Right forelimb (tissue), 1 donor: ENCODE measurements around the gene ORAI2.
"Not testable (repeated sequence)": the region's sequence is repeated elsewhere in the genome, so short reads cannot be mapped to it uniquely, and the experiment has no call there.

ENCODE experiments used
- DNase-seq: peaks from one replicate; pipeline ENCODE4 v3.0.0-alpha.2; 2018

ORAI2 gene

GRCh38 chr7:102447311-102447710, 13.9 kb downstream of the ORAI2 start:
- no peak for DNase-seq

DNA sequence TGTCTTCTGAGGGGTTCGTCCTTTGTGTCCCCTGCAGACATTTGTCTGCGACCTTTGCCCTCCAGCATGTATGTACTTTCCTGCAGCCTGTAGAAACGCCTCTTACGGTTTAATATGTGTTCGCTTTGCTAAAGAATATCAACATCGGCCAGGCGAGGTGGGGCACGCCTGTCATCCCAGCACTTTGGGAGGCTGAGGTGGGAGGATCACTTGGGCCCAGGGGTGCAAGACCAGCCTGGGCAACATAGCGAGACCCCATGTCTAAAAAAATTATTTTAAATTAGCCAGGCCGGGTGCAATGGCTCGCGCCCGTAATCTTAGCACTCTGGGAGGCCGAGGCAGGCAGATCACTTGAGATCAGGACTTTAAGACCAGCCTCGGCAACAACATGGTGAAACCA, 15.8 kb downstream of the ORAI2 start:
- DNase-seq, result no peak

- no peak for DNase-seq
Observed at GRCh38 chr7:102450242-102450641, 16.9 kb downstream of the ORAI2 start.

- no peak for DNase-seq
Observed at GRCh38 chr7:102451371-102452054, 18.1 kb downstream of the ORAI2 start.

- no peak for DNase-seq
Observed at GRCh38 chr7:102452451-102452850, 19.1 kb downstream of the ORAI2 start.

GRCh38 chr7:102453319-102453718, 19.9 kb downstream of the ORAI2 start:
- no peak for DNase-seq

DNA sequence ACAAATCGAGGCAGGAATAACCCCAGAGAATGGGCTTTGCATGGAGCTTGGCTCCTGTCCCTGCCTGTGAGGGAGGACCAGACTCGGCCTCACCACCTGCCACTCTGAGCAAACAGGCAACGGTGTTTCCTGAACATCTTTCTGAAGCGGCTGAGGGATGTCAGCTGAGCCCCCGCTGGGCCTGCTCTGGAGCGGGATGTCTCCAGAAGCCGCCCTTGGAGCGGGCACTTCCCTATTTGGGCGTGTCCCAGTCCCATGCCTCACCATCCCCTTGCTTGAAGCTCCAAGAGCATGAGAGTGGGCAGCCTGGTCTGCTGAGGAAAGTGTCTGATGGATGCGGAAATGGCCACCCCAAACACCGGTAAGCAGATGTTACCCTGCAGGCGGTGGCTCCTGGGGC, 21.1 kb downstream of the ORAI2 start:
- no peak for DNase-seq

GRCh38 chr7:102454932-102455331, 21.6 kb downstream of the ORAI2 start:
- not testable (repeated sequence) for DNase-seq

- no peak for DNase-seq
Observed at GRCh38 chr7:102455596-102455995, 22.2 kb downstream of the ORAI2 start.

GRCh38 chr7:102456327-102456726, 23.0 kb downstream of the ORAI2 start:
- no peak for DNase-seq

- no peak for DNase-seq
Observed at GRCh38 chr7:102457352-102457924, 24.1 kb downstream of the ORAI2 start.

GRCh38 chr7:102459221-102459844, 26.0 kb downstream of the ORAI2 start:
- no peak for DNase-seq

DNA sequence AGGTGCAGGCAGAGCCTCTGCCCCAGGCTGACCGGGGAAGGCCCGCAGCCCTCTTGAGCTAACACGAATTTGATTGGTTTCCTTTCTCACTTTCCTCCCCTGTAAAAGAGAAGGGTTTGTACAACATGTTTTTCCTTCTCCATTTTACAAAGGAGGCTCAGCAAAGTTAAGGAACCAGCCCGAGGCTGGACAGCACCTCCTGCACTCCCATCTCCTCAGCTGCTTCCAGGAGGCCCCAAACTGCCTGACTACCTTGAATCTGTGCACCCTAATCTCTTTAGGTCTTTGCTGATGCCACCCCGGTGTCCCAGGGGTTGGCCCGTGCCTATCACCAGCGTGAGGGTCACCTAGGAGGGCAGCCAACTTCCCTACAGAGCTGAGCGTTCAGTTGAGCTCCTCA, 27.1 kb downstream of the ORAI2 start:
- no peak for DNase-seq

GRCh38 chr7:102463841-102464576, 30.6 kb downstream of the ORAI2 start:
- DNase-seq, result no peak

- peak; percentile 96 for DNase-seq
Observed at GRCh38 chr7:102464577-102465280, 31.4 kb downstream of the ORAI2 start, which contains the start of the genes ALKBH4 and LRWD1. ALKBH4 (minus strand) TSS chr7:102464863; CDS start chr7:102464836, 27 bp downstream. LRWD1 (plus strand) TSS chr7:102464984; CDS start chr7:102465081, 97 bp downstream.

DNA sequence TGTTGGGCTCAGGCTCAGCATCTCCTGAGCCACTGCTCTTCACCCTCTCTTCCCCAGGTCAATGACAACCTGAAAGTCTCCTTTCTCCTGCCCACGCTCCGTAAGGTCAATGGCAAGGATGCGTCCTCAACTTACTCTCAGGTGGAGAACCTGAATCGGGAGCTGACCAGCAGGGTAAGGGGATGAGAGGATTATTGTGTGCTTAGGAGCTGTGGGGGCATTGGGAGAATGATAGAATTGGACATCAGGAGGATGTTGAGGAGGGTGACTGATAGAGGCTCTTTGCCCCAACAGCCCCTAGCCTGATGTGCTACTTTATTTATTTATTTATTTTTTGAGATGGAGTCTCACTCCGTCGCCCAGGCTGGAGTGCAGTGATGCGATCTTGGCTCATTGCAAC, 32.7 kb downstream of the ORAI2 start:
- no peak for DNase-seq

GRCh38 chr7:102467581-102468477, 34.5 kb downstream of the ORAI2 start:
- no peak for DNase-seq

GRCh38 chr7:102468478-102469350, 35.3 kb downstream of the ORAI2 start:
- no peak for DNase-seq

DNA sequence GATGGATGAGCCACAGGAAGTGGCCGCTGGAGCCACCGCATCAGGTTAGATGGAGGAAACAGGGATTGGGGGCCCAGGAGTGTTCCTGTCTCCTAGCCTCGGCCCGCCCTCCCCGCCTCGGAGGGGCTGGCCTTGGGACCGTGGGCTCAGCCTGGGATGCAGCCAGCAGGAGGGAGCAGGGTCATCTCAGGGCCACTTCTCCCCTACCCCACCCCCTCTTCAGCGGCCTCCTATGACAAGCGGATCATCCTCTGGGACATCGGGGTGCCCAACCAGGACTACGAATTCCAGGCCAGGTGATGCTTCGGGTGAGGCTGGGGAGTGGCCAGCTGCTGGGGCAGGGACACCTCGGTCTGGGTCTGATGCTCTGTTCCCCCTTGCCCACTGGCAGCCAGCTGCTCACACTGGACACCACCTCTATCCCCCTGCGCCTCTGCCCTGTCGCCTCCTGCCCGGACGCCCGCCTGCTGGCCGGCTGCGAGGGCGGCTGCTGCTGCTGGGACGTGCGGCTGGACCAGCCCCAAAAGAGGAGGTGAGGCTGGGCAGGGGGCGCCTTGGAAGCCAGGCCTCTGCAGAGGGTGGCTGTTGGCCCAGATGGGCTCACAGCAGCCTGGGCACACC, 36.1 kb downstream of the ORAI2 start:
- no peak for DNase-seq
